Cardiac septum (tissue), 1 donor: ENCODE results near the gene BPIFB6. TPM values are rescaled to one million over a fixed set of nuclear protein-coding genes. Genes with fewer than 3 reads are reported as not detected.

ENCODE experiments used
- DNase-seq: peaks from one replicate; pipeline ENCODE4 v3.0.0-alpha.2; 2020; ENCODE audit warnings: low spot score
- intact Hi-C: fragments of 100-400 bp; cut with DNase I; formaldehyde crosslinking; loops from one replicate; pipeline ENCODE4 v1.14.0; 2022
- total RNA-seq: library from RNA; stranded (reverse); fragmentation: NEBNext Ultra II Directional; extraction: Animal tissue kit (Norgen Biotek cat#: 25700); gene quantifications from one replicate; pipeline ENCODE4 v1.2.1, GENCODE V29; 2021
- donor health status: DM: no; HTN: no; CAD: no.

Gene BPIFB6
- total RNA-seq, 1 donor from 2014 or later, result not detected

DNA sequence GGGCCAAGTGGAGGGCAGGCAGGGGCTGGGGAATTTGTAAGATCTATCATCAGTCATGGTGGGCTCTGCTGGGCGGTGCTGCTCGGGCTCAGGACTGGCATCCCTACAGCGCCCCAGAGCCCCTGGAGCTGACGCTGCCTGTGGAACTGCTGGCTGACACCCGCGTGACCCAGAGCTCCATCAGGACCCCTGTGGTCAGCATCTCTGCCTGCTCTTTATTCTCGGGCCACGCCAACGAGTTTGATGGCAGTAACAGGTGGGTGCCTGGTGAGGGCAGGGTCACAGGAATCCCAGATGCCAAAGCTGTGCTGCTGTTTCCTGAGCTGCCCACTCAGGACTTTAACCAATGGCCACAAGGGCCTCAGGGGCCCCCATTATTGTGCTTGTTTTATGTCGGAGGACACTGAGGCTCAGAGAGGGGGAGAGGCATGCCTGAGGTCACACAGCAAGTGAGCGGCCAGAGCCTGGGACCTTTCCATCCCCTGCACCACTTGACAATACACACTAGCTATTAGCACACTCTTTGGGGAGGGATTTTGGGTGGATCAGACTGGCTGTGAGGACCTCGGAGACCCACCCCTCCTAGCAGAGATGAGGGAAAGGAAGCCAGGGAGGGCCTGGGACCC, 17.6 kb upstream of the BPIFB6 start:
- intact Hi-C loops, result no loop called here
- DNase-seq, result no peak

DNA sequence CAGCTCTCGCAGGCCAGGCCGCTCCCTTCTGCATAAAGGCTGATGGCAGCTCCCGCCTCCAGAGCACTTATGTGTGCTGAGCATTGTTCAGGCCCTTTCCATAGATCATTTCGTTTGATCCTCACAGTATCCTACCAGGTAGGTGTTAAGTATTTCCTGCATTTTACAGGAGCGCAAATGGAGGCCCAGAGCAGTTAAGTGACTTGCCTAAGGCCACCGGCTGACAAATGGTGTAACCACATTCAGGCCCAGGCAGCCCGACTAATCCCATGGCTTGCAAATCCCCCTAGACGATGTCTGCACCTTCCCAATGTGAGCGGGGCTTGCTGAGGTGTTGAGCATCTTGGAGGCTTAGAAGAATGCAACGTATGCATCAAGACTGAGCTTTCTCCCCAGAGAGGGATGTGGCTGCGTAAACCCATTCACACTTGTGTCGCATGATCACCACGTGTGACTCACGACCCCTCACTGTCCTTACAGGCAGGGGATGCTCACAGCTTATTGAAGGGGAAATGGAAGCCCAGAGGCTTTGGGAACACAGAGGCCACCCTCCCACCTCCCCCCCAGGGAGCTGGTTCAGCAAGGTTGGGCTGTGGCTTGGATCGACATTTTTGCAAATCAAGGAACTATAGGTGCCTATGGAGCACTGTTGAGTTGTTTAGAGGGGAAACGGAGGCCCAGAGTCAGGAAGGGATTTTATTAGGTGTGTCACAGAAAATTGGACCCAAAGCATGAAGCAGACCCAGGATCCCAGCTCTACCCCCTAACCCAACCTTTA, 16.9 kb upstream of the BPIFB6 start:
- intact Hi-C loops, result no loop called here
- no peak for DNase-seq

DNA sequence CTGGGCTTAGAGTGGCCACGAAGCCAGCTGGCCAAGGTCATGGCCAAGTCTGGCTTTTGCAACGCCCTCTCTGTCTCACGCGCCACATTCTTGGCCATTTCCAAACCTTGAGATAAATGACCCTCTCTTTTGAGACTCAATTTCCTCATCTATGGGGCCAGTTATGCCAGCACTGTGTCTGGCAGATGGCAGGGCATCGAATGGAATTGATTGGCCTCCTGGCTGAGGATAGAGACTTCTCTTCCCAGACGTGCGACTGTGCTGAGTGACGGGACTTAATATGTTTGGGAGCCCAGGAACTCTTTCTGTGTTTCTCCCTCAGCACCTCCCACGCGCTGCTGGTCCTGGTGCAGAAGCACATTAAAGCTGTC, 16.3 kb upstream of the BPIFB6 start:
- intact Hi-C loops, result no loop called here
- no peak for DNase-seq

DNA sequence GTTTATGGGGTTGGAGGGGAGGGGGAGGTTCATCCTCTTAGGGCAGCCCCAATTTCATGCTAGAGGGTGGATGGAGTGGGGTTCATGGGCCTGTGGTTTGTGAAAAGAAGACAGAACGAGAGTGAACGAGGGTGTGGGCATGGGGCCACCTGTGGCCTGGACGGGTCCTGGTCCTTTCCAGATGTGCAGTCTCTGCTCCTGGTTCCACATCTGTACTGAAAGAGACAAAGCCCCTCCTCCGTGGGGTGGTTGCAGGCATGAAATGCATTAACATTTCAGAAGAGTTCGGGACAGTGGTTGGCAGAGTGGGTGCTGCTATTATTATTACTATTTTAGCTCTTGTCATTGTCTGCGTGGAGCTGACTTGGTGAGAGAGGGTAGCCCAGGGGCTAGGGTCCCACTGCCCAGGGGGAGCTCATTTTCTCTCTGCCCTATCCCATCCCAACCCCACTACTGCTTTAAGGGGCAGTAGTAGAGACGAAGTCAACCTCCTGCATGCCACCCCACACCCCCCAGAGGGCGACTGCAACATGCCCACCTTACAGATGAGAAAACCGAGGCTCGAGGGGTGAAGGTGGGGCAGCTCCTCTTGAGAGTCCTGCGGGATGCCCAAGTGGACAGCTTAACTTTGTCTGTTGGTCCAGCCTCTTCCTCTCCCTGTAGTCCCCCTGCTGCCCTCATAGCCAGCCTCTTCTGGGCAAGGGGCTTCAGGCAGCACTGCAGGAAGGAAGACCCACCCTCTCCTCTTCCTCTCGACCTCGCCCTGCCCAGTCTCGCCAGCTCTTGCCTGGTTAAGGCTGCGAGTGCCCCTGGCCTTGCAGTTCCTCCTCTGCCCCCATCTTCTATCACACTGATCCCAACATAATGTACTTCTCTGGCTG, 15.5 kb upstream of the BPIFB6 start:
- DNase-seq, result no peak
- intact Hi-C loops, result no loop called here

DNA sequence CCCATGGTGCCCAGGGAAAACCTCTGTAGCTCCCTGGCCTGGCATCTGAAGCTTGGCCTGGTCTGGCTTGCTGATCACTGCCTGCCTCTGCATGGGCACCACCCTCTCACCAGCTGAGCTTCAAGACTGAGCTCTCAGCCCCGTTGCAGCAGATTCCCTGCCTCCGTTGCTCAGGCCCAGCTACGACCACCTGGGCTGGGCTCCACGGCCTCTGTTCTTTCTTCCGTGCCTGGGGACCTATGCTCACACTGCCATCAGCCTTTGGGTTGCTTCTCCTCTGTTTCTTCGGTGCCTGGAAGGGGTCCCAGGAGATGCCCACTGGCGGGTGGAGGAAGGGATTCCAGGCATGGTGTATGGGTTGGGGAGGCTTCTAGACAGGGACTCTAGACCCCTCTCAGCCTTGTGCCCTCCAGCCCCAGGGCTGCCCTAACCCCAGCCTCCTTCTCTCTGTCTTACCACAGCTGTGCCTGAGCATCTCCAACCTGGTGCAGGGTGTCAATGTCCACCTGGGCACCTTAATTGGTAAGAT, 14.8 kb upstream of the BPIFB6 start:
- DNase-seq, result no peak
- intact Hi-C loops, result no loop called here

DNA sequence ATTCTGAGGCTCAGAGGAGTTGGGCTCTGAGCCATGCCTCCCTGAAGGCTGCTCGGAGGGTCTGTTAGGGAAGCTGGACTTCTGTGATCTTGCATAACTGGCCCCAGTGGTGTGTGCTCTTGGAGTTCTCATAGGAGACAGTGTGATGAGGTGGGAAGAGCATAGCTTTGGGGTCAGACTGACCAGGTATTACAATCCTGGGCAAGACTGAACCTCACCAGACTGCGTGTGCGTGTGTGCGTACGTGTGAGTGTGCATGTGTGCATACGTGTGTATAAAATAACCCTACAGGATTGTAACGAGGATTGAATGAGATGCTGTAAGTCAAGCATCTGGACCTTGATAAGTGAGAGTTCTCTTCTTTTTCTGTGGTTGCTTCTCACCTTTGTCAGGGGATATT, 13.9 kb upstream of the BPIFB6 start:
- intact Hi-C loops, result no loop called here
- no peak for DNase-seq

DNA sequence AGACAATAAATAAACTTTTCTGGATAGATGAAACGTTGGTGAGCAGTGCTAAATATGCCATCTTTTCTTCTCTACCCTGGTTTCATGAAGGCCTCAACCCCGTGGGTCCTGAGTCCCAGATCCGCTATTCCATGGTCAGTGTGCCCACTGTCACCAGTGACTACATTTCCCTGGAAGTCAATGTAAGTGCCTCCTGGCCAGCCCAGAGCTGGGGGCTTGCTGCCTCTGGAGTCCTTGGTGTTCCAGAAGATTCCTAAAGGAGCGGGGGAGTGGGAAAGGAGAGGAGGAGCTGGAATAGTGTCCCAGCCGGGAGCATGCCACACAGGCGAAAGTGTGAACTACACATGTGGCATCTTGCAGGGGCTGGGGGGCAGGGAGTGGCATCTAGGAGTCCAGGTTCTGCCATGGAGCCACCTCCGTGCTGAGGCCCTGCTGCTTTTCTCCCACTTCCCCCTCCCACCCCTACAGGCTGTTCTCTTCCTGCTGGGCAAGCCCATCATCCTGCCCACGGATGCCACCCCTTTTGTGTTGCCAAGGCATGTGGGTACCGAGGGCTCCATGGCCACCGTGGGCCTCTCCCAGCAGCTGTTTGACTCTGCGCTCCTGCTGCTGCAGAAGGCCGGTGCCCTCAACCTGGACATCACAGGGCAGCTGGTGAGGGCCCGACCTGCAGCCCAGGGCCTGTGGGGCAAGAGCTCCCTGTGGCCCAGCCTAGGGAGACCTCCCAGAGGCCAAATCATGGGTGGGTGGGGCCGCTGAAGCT, 13.1 kb upstream of the BPIFB6 start:
- DNase-seq, result no peak

DNA sequence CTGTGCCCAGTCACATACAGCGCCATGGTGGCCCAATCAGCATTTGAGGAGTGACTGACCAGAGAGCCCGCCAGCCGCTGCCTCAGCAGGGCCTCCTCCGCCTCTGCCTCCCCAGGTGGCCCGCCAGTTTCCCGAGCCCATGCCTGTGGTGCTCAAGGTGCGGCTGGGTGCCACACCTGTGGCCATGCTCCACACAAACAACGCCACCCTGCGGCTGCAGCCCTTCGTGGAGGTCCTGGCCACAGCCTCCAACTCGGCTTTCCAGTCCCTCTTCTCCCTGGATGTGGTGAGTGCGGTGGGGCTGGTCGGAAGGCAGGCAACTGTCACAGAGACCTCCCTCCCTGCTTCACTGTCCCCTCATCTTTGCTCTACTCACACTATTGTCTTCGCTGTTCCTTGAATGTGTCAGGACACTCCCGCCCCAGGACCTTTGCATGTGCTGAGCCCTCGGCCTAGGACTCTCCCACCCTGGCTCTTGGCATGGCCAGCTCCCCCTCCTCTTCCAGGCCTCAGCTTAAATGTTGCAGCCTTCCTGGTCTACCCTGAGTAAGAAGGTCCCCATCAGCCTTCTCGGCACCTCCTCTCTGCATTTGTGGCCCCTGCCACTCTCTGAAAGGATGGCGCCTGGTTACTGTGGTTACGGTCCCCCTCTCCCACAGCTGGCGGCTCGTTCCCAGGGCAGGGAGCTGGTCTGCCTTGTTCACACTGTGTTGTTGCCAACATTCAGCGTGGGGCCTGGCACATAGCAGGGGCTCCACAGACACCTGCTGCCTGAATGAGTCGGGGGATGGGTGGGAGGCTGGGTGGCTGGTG, 11.8 kb upstream of the BPIFB6 start:
- intact Hi-C loops, result no loop called here
- DNase-seq, result no peak

More for the DNA sequence above, 13.1 kb upstream of the BPIFB6 start:
- intact Hi-C loops, result no loop called here

DNA sequence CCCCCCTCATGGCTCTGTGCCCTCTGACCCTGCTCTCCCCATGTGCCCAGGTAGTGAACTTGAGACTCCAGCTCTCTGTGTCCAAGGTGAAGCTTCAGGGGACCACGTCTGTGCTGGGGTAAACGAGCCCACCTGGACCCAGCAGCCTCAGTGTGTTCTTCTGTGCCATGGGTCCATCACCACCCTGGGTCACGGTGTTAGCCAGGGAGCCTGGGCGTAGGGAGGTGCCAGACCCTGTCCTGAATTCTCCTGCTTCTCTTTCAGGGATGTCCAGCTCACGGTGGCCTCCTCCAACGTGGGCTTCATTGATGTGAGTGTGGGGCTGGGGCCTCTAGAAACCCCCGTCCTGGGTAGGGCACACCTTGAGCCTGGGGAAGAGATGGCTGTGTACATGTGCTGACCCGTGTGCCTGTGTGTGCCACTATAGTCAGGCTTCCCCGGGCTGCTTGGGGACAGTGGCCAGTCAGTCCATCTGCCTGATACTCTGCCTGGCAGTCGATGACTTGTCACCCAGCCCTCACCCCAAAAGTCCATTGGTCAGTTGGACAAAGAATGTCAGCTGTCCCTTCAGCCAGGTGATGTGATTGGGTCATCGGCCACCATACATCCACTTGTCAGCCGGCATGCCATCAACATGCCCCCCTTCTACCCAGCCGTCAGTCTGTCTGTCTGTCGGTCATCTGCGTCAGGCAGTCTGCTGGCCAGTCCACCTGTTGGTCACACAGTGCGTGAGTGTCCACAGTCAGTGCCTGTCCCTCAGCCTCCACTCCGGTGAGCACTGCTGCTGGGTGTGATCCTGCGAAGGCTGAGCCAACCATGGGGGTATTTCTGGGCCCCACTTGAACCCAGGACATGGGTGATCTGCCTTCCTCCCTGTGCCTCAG, 10.9 kb upstream of the BPIFB6 start:
- intact Hi-C loops, result no loop called here

DNA sequence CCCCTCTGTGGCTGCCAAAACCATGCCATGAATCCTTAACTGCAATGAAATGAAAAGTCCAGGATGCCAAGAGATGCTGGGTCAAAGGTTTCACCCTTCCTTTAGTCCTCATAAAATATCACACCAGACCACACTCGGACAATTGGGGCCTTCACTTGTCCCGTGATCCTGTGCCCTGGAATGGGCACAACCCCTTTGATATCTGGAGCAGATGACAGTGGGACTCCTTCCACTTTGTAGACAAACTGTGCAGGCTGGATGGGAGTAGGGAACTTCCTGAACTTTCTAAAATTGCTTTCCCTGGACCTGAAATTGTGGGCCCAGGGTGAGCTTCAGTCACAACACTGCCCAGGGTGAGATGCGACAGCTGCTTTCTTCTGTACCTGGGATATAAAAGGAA, 9.6 kb upstream of the BPIFB6 start:
- intact Hi-C loops, result no loop called here

More for the DNA sequence above, 10.9 kb upstream of the BPIFB6 start:
- DNase-seq, result no peak

DNA sequence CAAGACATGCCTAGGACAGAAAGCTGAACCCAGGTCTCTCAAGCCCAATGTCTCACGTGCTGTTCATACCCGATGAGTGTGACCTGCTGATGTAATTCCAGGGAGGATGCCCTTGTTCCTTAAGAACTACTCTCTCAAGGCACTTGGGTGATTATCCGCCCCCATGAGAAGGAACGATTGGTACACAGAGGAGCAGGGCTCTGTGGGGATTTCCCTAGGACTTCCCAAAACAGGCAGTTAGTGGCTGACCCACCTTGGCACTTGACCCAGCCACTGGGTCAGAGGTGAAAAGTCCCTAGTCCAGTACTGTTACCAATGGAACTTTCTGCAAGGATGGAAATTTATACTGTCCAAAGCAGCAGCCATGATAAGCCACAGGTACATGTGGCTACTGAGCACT, 9.2 kb upstream of the BPIFB6 start:
- DNase-seq, result no peak
- intact Hi-C loops, result no loop called here

More for the DNA sequence above, 9.6 kb upstream of the BPIFB6 start:
- no peak for DNase-seq

DNA sequence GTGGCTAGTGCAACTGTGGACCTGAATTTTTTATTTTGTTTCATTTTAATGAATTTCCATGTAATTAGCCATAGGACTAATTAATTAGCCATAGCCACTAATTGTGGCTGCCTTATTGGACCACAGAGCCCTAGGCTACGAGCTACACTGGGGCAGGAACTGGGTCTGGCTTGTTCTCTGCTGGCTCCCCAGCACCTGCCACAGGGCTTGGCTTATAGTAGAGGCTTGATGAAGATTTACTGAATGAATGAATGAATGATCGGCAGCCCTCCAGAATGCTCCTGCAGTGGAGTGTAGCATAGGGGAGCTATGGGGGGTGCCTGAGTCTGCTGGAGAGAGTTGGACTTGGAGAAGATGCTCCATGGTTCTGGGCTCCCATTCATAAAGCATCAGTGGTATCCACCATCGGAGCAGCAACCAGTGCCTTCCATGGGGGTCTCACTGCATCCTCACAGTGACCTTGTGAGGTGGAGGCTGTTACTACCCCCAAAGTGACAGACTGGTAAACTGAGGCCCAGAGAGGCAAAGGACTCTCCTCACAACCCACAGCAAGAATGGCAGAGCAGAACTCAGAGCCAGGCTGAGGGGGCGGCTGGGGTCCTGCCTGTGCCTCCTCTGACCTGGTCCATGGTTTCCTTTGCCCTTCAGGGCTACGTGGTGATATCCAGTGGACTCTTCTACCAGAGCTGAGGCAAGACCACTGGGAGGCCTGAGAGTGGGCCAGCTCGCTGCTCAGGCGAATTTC, 8.6 kb upstream of the BPIFB6 start:
- intact Hi-C loops, result no loop called here
- DNase-seq, result no peak

DNA sequence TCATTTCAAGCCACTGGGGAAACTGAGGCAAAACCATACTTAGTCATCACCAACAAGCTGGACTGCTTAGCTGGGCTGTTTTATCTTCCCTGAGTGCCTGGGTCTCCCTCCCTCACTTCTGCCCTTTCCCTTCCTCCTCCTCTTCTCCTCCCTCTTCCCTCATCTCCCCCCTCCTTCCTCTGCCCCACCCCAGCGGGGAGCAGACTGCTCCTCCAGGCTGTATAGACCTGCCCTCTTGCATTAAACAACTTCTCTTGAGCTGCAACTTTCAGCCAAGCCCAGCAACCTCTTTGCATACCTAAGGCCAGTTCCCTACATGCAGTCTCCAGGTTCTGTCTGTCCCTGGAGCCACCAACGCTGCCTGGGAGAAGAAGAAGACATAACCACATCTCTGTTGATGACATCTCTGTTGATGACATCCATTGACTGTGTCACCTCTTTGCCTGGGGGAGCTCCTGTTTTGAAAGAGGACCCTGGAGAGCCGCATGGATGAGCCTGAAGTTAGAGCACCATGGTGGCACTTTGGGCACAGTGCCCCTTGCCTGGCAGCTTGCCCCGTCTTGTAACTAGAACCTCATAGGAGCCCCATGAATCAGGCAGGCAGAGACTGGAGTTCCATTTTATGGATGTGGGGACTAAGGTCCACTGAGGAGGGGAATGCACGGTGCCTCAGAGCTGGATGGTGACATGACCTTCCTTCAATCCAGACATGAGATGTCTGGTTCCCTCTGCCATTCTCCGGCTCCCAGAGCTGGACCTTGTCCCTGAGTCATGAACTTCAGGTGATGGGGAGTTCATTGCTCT, 7.8 kb upstream of the BPIFB6 start:
- DNase-seq, result no peak
- intact Hi-C loops, result no loop called here

DNA sequence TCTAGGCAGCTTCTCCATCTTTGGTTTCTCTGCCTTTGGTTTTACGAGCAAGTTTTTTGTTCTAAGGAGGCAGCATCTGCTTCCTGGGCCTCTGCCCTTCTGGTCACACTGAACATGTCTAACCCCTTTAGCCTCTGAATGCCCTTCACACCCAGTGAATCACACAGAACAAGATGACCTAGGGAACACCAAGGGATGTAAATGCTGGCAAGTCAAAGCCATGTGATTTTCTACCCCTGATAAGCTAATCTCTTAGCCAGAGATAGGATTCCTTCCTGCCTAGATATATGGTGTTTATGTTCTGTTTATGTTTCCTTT, 7.2 kb upstream of the BPIFB6 start:
- intact Hi-C loops, result no loop called here
- DNase-seq, result no peak

DNA sequence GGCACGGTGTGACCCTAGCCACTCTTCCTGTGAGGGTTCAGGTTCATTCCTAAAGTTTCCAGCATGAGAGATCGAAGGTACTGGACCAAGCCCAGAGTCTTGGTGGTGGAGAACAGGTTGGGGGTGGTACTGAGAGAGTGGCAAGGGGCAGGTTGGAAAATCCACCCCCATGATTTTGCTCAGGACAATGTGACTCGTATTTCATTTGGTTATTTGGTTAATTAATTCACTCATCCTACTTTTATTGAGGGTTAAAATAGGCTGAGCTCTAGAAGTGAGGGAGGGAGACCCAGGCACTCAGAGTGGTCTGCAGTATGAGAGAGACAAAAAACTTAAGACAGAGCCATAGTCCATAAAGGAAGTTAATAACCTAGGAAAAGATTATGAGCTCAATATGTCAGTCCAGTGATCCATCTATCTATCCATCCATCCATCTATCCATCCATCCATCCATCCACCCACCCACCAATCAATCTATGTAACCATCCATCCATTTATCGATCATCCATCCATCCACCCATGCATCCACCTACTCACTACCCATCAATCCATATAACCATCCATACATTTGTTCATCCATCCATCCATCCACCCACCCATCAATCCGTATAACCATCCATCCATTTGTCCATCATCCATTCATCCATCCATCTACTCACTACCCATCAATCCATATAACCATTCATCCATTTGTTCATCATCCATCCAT, 6.7 kb upstream of the BPIFB6 start:
- intact Hi-C loops, result no loop called here
- DNase-seq, result no peak

DNA sequence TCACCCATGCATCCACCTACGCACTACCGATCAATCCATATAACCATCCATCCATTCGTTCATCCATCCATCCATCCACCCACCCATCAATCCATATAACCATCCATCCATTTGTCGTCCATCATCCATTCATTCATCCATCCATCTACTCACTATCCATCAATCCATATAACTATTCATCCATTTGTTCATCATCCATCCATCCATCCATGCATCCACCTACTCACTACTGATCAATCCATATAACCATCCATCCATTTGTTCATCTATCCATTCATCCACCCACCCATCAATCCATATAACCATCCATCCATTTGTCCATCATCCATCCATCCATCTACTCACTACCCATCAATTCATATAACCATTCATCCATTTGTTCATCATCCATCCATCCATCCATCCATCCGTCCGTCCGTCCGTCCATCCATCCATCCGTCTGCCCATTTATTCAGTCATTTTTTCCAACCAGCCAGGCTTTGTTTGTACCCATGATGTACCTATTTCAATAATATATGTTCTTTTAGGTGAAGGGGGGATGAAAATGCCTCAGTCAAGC, 6.1 kb upstream of the BPIFB6 start:
- intact Hi-C loops, result no loop called here

More for the DNA sequence above, 6.1 kb upstream of the BPIFB6 start:
- no peak for DNase-seq
